H1 (cell line): ENCODE results near the gene CBL.

Experiments used
- ATF3 ChIP-seq: IDR thresholded peaks from 2 replicates; pipeline ENCODE4 v1.6.1; 2011; ENCODE audit warnings: low read depth, mild to moderate bottlenecking, low read length; ENCODE audit not compliant: insufficient read depth
- BRCA1 ChIP-seq: IDR thresholded peaks from 2 replicates; pipeline ENCODE4 v1.6.1; 2012; ENCODE audit warnings: low read depth, low read length, improper control_type of control experiment
- CHD1 ChIP-seq: IDR thresholded peaks from 2 replicates; pipeline ENCODE4 v1.6.1; 2012; ENCODE audit warnings: low read depth, low read length, improper control_type of control experiment
- CTCF ChIP-seq, 3 experiments: IDR thresholded peaks; 1 replicate in 2 of 3; 2 replicates in 1 of 3; pipeline versions ENCODE4 v1.5.1 to v1.6.1; 2011; ENCODE audit warnings: low read length in 3 of 3, mild to moderate bottlenecking in 3 of 3, inconsistent platforms in 2 of 3, low read depth in 1 of 3, moderate library complexity in 1 of 3; ENCODE audit not compliant: insufficient read depth in 1 of 3; ENCODE audit errors: control extremely low read depth in 1 of 3
- EZH2 ChIP-seq: fragments of 200-600 bp; sonication (generic); IDR thresholded peaks from 2 replicates; pipeline ENCODE4 v1.7.1; 2012; ENCODE audit warnings: low read depth, mild to moderate bottlenecking, moderate library complexity, low read length, inconsistent platforms; ENCODE audit not compliant: severe bottlenecking
- RNF2 ChIP-seq: fragments of 200-900, 300-1000 bp; sonication (generic); IDR thresholded peaks from 2 replicates; pipeline ENCODE4 v1.7.1; 2016; ENCODE audit warnings: borderline replicate concordance, low read depth, mild to moderate bottlenecking, antibody characterized with exemption, low read length; ENCODE audit not compliant: poor library complexity, severe bottlenecking; ENCODE audit errors: missing control alignments

GRCh38 chr11:119284344-119285157 is 78.4 kb downstream of the CBL start:
- peak in 2 of 3 experiments; percentile 38 to 44; a peak in 2 of 4 replicates for TF ChIP-seq CTCF (IDR thresholded peaks at IDR 0.05; ENCODE audit: control extremely low read depth in 1 of 3, insufficient read depth in 1 of 3, low read depth in 1 of 3, low read length in 3 of 3)
- no peak for TF ChIP-seq EZH2
- TF ChIP-seq CHD1: no peak
- no peak for TF ChIP-seq ATF3
- TF ChIP-seq RNF2: no peak
- TF ChIP-seq BRCA1: no peak
